Measurements from ENCODE around the gene TSEN54. TPM values are rescaled to one million over a fixed set of nuclear protein-coding genes. Genes with fewer than 3 reads are reported as not detected.

The TSEN54 gene
- 12.6 and 23.3 TPM in 2 replicates for total RNA-seq
- long read RNA-seq, transcript TSEN54-201 (11 exons, 1,944 nt): major isoform, 11 of 13 reads
- long read RNA-seq, partial matches to known transcripts: 1 of 13 reads
- long read RNA-seq, other reads (novel, unspliced or antisense): 1 of 13 reads

DNA sequence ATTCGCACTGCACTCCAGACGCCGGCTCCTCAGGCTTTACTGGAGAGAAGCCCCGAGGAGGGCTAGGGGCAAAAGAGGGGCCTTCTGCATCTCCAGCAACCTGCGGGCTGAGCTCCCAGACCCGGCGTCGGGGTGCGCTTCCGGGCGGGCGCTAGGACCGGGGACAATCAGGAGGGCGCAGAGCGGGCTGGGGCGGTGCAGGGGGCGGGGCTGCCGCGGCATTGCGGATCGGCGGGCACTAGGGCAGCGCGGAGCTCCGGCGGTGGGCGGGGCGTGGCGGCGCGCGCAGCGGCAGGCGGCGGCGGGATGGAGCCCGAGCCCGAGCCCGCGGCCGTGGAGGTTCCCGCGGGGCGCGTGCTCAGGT lies at the start of gene TSEN54:
Gene TSEN54 (plus strand): TSS at position 274 of the 364 bp plus-strand sequence. CDS start 33 bp downstream, at position 307.
- H3K9me3 Mint-ChIP-seq (ENCODE audit: unreplicated experiment): no peaks in the 10 kb centered on the region
- DNase-seq (ENCODE audit: extremely low spot score, unreplicated experiment): peak; percentile 97
- peak within 1 kb of the TSS; percentile 81 for H3K4me3 Mint-ChIP-seq (ENCODE audit: unreplicated experiment)
- no peaks in the 10 kb centered on the region for H3K27me3 Mint-ChIP-seq (ENCODE audit: unreplicated experiment)
- TF ChIP-seq, protein P1, sequence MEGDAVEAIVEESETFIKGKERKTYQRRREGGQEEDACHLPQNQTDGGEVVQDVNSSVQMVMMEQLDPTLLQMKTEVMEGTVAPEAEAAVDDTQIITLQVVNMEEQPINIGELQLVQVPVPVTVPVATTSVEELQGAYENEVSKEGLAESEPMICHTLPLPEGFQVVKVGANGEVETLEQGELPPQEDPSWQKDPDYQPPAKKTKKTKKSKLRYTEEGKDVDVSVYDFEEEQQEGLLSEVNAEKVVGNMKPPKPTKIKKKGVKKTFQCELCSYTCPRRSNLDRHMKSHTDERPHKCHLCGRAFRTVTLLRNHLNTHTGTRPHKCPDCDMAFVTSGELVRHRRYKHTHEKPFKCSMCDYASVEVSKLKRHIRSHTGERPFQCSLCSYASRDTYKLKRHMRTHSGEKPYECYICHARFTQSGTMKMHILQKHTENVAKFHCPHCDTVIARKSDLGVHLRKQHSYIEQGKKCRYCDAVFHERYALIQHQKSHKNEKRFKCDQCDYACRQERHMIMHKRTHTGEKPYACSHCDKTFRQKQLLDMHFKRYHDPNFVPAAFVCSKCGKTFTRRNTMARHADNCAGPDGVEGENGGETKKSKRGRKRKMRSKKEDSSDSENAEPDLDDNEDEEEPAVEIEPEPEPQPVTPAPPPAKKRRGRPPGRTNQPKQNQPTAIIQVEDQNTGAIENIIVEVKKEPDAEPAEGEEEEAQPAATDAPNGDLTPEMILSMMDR (IDR thresholded peaks at IDR 0.05): no peak
- peak within 1 kb of the TSS; percentile 41 for H3K27ac Mint-ChIP-seq (ENCODE audit: unreplicated experiment)
- H3K4me1 Mint-ChIP-seq (ENCODE audit: unreplicated experiment): peaks cover 37% of the 10 kb centered on the region
- H3K36me3 Mint-ChIP-seq (ENCODE audit: unreplicated experiment): peaks cover 9% of the 10 kb centered on the region

DNA sequence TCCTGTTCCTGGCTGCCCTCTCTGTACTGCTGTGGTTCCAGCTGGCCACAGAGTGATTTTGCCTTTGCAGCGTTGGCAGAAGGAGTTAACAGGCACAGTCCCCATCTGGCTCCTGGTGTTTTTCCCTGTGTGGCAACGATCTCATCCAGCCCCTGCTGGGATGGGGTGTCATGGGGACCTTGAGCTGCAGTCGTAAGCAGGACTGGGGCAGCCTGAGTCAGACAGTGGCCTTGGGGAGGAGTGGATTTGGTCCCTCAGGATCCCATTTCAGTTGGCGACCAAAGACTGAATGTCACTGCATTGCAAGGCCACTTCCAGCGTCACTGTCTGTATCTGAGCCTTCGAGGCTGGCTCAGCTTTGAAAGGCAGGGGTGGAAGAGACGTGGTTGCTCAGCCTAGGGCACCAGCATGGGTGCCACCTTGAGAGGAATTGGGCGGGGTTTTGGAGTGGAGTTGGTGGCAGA lies 48.0 kb upstream of the TSEN54 start:
- no peak for DNase-seq (ENCODE audit: extremely low spot score, unreplicated experiment)
- Mint-ChIP-seq H3K27ac (ENCODE audit: unreplicated experiment) (no peak overlapping the region), H3K4me3 (ENCODE audit: unreplicated experiment) (no peak overlapping the region), H3K36me3 (ENCODE audit: unreplicated experiment) (peaks cover 17% of the 10 kb centered on the region), H3K4me1 (ENCODE audit: unreplicated experiment) (peaks cover 3% of the 10 kb centered on the region), H3K9me3 (ENCODE audit: unreplicated experiment) (no peaks in the 10 kb centered on the region), H3K27me3 (ENCODE audit: unreplicated experiment) (no peaks in the 10 kb centered on the region)
- TF ChIP-seq, protein P1 (IDR thresholded peaks at IDR 0.05): no peak

DNA sequence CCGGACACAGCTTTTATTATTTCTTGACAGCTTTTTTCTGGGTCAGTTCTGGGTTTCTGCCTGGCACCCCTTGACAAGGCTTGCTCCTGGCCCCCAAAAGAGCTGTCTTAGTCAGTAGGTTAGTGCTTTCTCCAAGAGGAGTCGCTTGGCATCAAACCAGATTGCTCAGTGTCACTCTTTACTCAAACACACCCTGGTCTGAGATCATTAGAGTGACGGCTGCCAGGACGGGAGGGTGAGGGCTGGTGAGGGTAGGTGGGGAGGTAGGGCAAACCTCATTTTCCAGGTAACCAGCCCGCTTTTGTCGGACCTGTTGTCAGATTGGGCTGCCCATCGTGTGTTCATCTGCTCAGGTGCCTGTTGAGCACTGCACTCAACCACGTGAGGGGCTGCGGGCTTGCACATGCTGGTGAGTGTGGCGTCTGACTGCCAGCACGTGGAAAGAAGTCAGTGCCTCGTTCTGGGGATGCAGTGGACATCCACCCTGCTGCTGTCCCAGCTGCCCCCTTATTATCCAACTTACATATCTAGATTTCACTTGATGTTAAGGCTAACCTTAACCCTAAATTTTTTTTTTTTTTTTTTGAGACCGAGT lies 47.5 kb upstream of the TSEN54 start:
- H3K9me3 Mint-ChIP-seq (ENCODE audit: unreplicated experiment): no peaks in the 10 kb centered on the region
- H3K36me3 Mint-ChIP-seq (ENCODE audit: unreplicated experiment): peaks cover 17% of the 10 kb centered on the region
- TF ChIP-seq, protein P1 (IDR thresholded peaks at IDR 0.05): no peak
- H3K27me3 Mint-ChIP-seq (ENCODE audit: unreplicated experiment): no peaks in the 10 kb centered on the region
- no peak overlapping the region for H3K27ac Mint-ChIP-seq (ENCODE audit: unreplicated experiment)
- no peak for DNase-seq (ENCODE audit: extremely low spot score, unreplicated experiment)
- no peak overlapping the region for H3K4me3 Mint-ChIP-seq (ENCODE audit: unreplicated experiment)
- peaks cover 3% of the 10 kb centered on the region for H3K4me1 Mint-ChIP-seq (ENCODE audit: unreplicated experiment)

DNA sequence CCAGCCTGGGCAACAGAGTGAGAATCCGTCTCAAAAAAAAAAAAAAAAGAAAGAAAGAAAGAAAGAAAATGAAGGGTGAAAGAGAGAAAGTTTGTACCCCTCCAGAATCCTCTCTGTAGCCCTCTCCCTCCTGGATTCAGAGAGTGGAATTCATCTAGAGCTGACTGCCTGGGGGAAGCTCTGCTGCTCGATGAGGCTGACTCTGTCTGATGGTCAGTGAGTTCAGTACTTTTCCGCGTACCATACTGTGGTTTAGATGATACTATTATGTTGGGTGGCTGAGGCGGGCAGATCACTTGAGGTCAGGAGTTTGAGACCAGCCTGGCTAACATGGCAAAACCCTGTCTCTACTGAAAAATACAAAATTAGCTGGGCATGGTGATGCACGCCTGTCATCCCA lies 45.1 kb upstream of the TSEN54 start:
- TF ChIP-seq, protein P1 (IDR thresholded peaks at IDR 0.05): no peak
- no peak overlapping the region for H3K4me3 Mint-ChIP-seq (ENCODE audit: unreplicated experiment)
- DNase-seq (ENCODE audit: extremely low spot score, unreplicated experiment): no peak
- H3K36me3 Mint-ChIP-seq (ENCODE audit: unreplicated experiment): peaks cover 14% of the 10 kb centered on the region
- H3K9me3 Mint-ChIP-seq (ENCODE audit: unreplicated experiment): no peaks in the 10 kb centered on the region
- no peak overlapping the region for H3K27ac Mint-ChIP-seq (ENCODE audit: unreplicated experiment)
- H3K4me1 Mint-ChIP-seq (ENCODE audit: unreplicated experiment): peaks cover 20% of the 10 kb centered on the region
- H3K27me3 Mint-ChIP-seq (ENCODE audit: unreplicated experiment): no peaks in the 10 kb centered on the region

DNA sequence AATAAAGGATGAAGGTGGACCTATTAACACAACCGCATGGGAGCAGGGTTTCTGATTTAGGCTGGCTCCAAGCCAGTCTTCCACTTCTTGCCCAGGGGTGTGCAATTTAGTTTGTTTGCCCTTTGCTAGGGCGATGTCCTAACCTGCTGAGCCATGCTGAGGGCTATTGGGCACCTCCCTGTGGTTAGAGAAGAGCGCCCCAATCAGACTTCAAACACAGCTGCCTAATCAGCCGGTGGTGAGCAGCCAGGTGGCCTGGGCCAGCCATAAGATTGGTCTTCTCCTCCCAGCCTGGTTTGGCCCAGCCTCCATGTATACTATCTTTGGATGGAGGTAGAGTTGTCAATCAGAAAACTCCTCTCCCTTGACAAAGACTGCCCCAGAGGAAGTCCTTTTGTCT lies 44.2 kb upstream of the TSEN54 start:
- H3K27me3 Mint-ChIP-seq (ENCODE audit: unreplicated experiment): no peaks in the 10 kb centered on the region
- peaks cover 28% of the 10 kb centered on the region for H3K4me1 Mint-ChIP-seq (ENCODE audit: unreplicated experiment)
- no peak for DNase-seq (ENCODE audit: extremely low spot score, unreplicated experiment)
- H3K36me3 Mint-ChIP-seq (ENCODE audit: unreplicated experiment): peaks cover 16% of the 10 kb centered on the region
- no peak overlapping the region for H3K4me3 Mint-ChIP-seq (ENCODE audit: unreplicated experiment)
- TF ChIP-seq, protein P1 (IDR thresholded peaks at IDR 0.05): no peak
- H3K27ac Mint-ChIP-seq (ENCODE audit: unreplicated experiment): no peak overlapping the region
- no peaks in the 10 kb centered on the region for H3K9me3 Mint-ChIP-seq (ENCODE audit: unreplicated experiment)

Data from osteocyte (in vitro differentiated cells).